ENCODE measurements around the gene MRTFA.
"Not testable (repeated sequence)": the region's sequence is repeated elsewhere in the genome, so short reads cannot be mapped to it uniquely, and the experiment has no call there.

The MRTFA gene

GRCh38 chr22:40659166-40659565 is 22.6 kb upstream of the MRTFA start:
- no peak for DNase-seq (ENCODE audit: low spot score)

DNA sequence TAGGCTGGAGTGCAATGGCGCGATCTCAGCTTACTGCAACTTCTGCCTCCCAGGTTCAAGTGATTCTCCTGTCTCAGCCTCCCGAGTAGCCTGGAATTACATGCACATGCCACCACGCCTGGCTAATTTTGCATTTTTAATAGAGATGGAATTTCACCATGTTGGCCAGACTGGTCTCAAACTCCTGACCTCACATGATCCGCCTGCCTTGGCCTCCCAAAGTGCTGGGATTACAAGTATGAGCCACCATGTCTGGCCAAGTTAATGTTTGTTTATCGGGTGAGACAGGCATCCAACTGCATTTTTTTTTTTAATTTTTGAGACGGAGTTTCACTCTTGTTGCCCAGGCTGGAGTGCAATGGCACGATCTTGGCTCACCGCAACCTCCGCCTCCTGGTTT is 20.1 kb upstream of the MRTFA start:
- DNase-seq (ENCODE audit: low spot score): not testable (repeated sequence)

DNA sequence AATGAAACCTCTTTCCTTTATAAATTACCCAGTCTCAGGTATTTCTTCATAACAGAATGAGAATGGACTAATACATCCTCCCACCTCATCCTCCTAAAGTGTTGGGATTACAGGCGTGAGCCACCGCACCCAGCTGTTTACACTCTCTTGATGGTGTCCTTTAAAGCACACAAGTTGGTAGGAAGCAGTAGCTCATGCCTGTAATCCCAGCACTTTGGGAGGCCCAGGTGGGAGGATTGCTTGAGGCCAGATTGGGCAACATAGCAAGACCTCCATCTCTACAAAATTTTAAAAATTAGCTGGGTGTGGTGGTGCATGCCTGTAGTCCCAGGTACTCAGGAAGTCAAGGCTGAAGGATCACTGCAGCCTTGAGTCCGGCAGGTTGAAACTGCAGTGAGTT is 19.4 kb upstream of the MRTFA start:
- DNase-seq (ENCODE audit: low spot score): not testable (repeated sequence)

- peak; percentile 77 for DNase-seq (ENCODE audit: low spot score)
Measured at GRCh38 chr22:40654522-40655167, 18.1 kb upstream of the MRTFA start.

DNA sequence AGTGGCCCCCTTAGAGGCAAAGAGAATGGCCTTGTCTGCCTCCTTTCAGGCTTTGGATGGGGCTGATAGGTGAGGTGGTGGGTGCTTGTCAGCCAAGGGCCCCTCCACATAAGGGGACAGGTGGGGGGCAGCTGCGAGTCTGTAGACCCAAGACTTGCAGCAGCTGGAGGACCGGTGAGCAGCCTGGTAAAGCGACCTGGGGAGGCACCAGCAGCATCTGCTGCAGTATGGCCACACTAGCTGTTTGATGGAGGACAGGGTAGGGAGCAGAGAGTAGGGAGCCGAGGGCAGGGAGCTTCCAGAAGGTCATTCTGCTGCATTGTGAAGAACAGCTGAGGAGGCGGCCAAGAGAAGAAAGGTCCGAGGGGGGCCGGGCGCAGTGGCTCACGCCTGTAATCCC is 16.8 kb upstream of the MRTFA start:
- DNase-seq (ENCODE audit: low spot score): no peak

- DNase-seq (ENCODE audit: low spot score): peak; percentile 98
Measured at GRCh38 chr22:40651563-40652501, 15.3 kb upstream of the MRTFA start.

GRCh38 chr22:40651057-40651456 is 14.5 kb upstream of the MRTFA start:
- DNase-seq (ENCODE audit: low spot score): peak; percentile 12

- DNase-seq (ENCODE audit: low spot score): no peak
Measured at GRCh38 chr22:40648386-40648785, 11.9 kb upstream of the MRTFA start.

DNA sequence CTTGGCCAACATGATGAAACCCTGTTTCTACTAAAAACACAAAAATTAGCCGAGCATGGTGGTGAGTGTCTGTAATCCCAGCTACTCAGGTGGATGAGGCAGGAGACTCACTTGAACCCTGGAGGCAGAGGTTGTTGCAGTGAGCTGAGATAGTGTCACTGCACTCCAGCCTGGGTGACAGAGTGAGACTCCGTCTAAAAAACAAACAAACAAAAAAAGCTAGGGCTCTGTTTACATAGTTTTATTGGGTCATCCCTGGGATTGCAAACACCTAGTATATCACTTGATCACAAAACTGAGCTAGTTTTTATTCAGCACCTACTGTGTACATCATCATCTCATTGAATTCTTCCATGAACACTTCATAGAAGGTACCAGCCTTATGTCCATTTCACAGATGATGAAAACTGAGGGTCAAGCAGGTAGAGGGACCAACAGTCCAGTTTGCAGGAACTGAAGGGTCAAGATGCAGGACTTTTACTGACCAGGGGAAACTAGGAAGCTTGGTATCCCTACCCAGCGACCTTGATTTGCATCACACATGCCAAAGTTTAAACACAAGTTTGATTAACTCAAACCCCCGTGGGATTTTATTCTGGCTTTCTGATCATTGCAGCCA is 9.2 kb upstream of the MRTFA start:
- no peak for DNase-seq (ENCODE audit: low spot score)

GRCh38 chr22:40642316-40642715 is 5.8 kb upstream of the MRTFA start:
- DNase-seq (ENCODE audit: low spot score): no peak

DNA sequence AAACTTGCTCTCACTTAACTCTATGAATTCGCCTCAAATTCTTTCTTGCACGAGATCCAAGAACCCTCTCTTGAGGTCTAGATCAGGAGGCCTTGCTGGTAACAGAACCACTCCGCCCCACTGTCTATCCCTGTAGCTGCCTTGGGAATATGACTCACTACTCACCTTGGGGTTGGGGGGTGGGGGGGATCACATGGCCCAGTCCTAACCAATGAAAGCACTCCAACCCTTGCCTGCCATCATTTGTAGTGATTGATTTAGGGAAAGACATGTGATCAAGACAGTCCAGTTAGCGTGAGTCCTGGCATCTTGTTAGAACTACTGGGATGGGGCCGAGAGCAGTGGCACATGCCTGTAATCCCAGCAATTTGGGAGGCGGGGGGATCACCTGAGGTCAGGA is 4.8 kb upstream of the MRTFA start:
- DNase-seq (ENCODE audit: low spot score): no peak

DNA sequence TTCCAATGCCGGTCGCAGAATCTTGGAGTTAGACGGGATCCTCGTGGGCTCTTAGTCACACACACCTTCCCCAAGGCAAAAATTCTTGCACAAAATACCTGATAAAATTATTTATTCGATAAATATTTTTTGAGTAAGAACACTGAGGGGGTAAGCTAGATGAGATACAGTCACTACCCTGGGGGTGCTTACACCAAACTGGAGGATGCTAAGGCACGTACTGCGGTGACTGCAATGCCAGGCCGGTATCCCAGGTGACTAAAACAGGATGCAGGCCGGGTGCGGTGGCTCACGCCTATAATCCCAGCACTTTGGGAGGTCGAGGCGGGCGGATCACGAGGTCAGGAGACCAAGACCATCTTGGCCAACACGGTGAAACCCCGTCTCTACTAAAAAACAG is 1.7 kb upstream of the MRTFA start:
- DNase-seq (ENCODE audit: low spot score): no peak

DNA sequence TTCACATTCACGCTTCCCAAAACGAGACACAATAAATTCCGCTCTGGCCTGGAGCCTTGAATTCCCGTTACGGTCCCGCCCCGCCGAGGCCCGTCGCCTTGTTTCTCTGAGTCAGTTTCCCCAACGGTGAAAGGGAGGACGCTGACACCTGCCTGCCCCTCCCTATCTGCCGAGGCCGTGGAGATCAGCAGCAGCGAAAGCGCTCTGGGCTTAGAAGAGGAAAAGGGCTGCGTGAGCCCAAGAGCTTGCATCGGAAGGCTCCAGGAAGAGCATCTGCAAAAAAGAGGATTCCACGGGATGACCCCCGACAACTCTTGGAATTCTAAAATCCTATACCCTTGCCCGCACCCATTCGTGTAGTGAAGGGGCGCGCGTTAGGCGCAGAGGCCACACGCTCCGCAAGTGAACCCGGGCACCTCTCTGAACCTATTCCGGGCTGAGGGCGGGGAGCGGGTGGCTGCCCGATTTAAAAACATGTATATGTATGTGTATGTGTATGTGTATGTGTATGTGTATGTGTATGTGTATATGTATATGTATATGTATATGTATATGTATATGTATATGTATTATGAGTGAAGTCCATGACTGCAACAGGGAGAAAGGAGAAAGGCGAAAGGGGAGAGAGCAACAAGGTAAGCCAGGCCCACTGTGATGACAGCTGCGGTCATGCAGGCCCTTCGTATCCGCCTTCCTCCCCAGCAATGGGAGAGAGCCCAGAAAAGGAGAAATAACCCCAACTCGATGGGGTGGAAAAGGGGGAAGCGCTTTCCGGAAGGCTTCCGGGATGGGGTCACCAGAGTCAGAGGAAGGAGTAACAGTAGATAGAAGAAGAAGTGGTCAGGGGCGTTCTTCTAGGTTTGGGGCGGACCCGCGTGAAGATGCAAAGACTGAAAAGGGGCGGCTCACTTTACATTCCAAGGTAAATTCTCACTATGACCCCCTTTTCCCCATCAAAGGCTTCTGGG is 948 bp upstream of the MRTFA start:
- peak; percentile 37 for DNase-seq (ENCODE audit: low spot score)

- no peak for DNase-seq (ENCODE audit: low spot score)
Measured at GRCh38 chr22:40635940-40636379, 559 bp downstream of the MRTFA start.

DNA sequence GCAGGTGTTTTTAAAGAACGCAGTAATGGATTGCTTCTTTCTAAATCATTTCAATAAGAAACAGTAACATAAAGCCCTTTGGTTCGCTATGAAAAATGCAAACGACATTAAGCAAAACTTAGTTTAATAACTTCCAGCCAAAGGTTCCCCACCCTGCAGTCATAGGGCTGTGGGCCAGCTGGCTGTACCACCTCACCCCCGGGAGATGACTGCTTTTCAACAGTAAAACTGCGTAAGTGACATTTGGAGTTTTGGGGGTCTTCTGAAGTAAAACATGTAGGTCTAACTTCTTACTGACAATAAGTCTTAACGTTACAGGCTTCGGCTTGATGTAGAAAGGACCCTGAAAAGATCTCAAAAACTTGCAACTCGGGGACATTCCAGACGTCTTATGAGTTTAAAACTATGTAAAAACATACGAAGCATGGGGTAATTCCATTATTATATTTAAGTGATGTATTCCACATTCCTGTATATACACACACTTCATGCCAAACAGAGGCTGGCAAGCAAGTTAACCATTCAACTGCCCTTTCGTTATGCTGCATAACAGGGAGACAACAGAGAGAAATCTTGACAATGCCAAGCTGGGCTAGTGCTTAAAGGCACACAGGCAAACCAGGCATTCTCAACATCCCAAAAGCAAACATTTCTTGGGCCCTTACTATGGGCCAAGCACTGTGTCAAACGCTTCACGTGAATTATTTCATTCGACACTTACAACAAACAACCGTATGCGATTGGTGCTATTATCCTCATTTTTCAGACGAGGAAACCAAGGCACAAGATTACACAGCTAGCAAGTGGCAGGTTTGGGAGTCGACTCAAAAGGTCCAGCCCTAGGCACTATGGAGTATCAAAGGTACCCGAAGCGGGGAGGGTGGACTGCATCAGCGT is 1.2 kb downstream of the MRTFA start:
- DNase-seq (ENCODE audit: low spot score): peak; percentile 12

GRCh38 chr22:40634119-40634903 is 2.2 kb downstream of the MRTFA start:
- no peak for DNase-seq (ENCODE audit: low spot score)

GRCh38 chr22:40633036-40633435 is 3.5 kb downstream of the MRTFA start:
- no peak for DNase-seq (ENCODE audit: low spot score)

GRCh38 chr22:40631925-40632324 is 4.6 kb downstream of the MRTFA start:
- no peak for DNase-seq (ENCODE audit: low spot score)

DNA sequence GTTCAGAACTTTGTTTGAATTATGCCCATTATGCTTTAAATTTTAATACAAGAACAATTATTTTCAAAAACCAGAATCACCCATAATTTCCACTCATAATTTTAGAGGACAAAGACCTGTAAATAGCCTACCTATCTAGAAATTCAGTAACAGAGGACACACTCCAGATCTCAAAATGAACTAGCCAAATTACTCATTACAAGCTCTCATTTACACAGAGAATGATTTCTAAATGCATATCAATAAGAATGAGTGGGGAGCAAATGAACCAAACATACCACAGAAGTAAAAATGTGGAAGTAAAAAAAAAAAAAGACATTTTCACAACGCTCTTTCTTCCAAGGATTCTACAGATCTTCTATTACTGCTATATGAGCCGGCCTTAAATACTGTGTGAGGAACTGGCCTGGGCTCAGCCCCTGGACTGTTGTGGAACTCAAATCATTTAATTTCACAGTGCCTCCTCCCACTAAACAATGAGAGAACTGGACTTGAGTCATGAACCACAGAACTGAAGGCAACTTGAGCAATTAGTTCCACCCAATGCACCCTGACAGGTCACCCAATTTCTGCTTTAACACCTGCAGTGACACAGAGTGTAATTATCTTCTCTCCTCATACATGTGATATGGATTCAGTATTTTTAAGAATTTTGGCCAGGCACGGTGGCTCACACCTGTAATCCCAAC is 8.0 kb downstream of the MRTFA start:
- no peak for DNase-seq (ENCODE audit: low spot score)

Measured in pons (tissue), 1 donor.